ENCODE measurements around the gene EZH1.

Gene EZH1

GRCh38 chr17:42740699-42741098, 4.1 kb downstream of the EZH1 start:
- Histone ChIP-seq H3K9ac (no peak overlapping the region), H3K4me1 (ENCODE audit: low read depth, poor library complexity, severe bottlenecking) (peaks cover 48% of the 10 kb centered on the region), H2AFZ (ENCODE audit: low read depth) (no peak overlapping the region), H4K20me1 (ENCODE audit: insufficient read depth) (no peaks in the 10 kb centered on the region), H3K27me3 (ENCODE audit: insufficient read depth, low read depth) (no peaks in the 10 kb centered on the region), H3K27ac (no peak overlapping the region), H3K4me2 (peak overlapping the region; percentile 6; the same call in 1 of the 2 replicates), H3K79me2 (ENCODE audit: insufficient read depth, low read depth) (peaks cover 51% of the 10 kb centered on the region), H3K36me3 (ENCODE audit: insufficient read depth) (no peaks in the 10 kb centered on the region), H3K4me3 (IDR thresholded peaks at IDR 0.05; ENCODE audit: insufficient read depth, low read depth, low read length) (no peak overlapping the region)
- no peak for TF ChIP-seq CTCF (conservative IDR thresholded peaks at IDR 0.05; ENCODE audit: low read depth, low read length)

- no peak overlapping the region for H3K9ac ChIP-seq
- no peak overlapping the region for H2AFZ ChIP-seq (ENCODE audit: low read depth)
- no peak overlapping the region for H3K27ac ChIP-seq
- peaks cover 11% of the 10 kb centered on the region for H3K4me1 ChIP-seq (ENCODE audit: low read depth, poor library complexity, severe bottlenecking)
- 0 out of 2 replicates have a peak, but pooled peaks cover 10% of the 10 kb centered on the region for H3K36me3 ChIP-seq (ENCODE audit: insufficient read depth)
- H3K4me2 ChIP-seq: no peak overlapping the region
- no peak overlapping the region for H3K4me3 ChIP-seq (IDR thresholded peaks at IDR 0.05; ENCODE audit: insufficient read depth, low read depth, low read length)
- no peak for TF ChIP-seq CTCF (conservative IDR thresholded peaks at IDR 0.05; ENCODE audit: low read depth, low read length)
- H4K20me1 ChIP-seq (ENCODE audit: insufficient read depth): no peaks in the 10 kb centered on the region
- H3K79me2 ChIP-seq (ENCODE audit: insufficient read depth, low read depth): peaks cover 2% of the 10 kb centered on the region; the same call in 1 of the 2 replicates
- no peaks in the 10 kb centered on the region for H3K27me3 ChIP-seq (ENCODE audit: insufficient read depth, low read depth)
These were observed 19.7 kb downstream of the EZH1 start for GRCh38 chr17:42725143-42725542.

DNA sequence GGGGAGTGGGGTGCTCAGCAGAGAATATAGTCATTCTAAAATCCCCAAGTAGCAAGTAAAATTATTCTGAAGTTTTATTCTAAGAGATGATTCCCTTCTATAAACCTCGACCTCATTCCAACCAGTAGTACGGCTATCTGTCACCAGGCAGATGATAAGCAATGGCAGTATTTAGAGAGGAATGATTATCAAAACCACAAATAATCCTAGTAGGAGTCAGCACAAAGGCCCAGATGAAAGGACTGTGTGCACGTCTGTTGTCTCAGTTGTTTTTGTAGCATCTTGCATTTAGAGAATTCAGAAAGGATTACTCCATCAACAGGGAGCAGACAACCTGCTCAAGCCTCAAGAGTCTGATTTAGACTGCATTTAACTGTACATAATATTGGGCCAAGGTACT, 21.2 kb downstream of the EZH1 start:
- peaks cover 11% of the 10 kb centered on the region for H3K4me1 ChIP-seq (ENCODE audit: low read depth, poor library complexity, severe bottlenecking)
- H2AFZ ChIP-seq (ENCODE audit: low read depth): no peak overlapping the region
- H3K36me3 ChIP-seq (ENCODE audit: insufficient read depth): peaks cover 15% of the 10 kb centered on the region; the same call in 1 of the 2 replicates
- no peaks in the 10 kb centered on the region for H4K20me1 ChIP-seq (ENCODE audit: insufficient read depth)
- H3K4me3 ChIP-seq (IDR thresholded peaks at IDR 0.05; ENCODE audit: insufficient read depth, low read depth, low read length): no peak overlapping the region
- no peak for TF ChIP-seq CTCF (conservative IDR thresholded peaks at IDR 0.05; ENCODE audit: low read depth, low read length)
- no peak overlapping the region for H3K27ac ChIP-seq
- no peak overlapping the region for H3K9ac ChIP-seq
- H3K27me3 ChIP-seq (ENCODE audit: insufficient read depth, low read depth): no peaks in the 10 kb centered on the region
- peaks cover 4% of the 10 kb centered on the region; the same call in 1 of the 2 replicates for H3K79me2 ChIP-seq (ENCODE audit: insufficient read depth, low read depth)
- H3K4me2 ChIP-seq: no peak overlapping the region

DNA sequence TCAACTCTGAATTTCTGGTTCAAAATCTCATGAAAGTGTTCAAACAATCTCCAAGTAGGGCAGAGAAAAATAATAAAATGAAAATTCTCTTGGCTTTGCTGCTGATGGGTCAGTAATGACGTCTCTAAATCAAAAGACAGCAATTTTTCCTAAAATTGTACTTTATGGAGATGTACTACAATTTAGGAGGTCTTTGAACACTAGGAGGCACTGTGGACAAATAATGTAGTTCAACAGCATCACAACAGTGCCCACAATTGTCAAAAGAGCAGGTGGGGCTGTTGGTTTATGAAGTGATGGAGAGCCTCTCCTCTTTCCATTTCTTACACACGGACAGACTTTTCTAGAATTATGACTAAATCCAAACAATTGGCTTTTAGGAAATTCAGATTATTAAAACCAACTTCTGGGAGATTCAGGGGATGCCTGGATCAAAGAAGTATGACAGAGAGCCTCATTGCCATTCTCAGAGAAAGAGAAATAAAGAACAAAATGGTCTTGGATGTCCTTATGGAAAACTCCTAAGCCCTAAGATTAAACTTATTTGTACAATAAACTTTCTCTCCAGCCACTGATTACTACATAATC, 23.8 kb downstream of the EZH1 start:
- TF ChIP-seq CTCF (conservative IDR thresholded peaks at IDR 0.05; ENCODE audit: low read depth, low read length): peak; percentile 82
- Histone ChIP-seq H3K4me2 (no peak overlapping the region), H3K36me3 (ENCODE audit: insufficient read depth) (peaks cover 15% of the 10 kb centered on the region; the same call in 1 of the 2 replicates)

More for the DNA sequence above, 23.8 kb downstream of the EZH1 start:
- no peaks in the 10 kb centered on the region for H3K27me3 ChIP-seq (ENCODE audit: insufficient read depth, low read depth)
- no peak overlapping the region for H2AFZ ChIP-seq (ENCODE audit: low read depth)
- H3K27ac ChIP-seq: no peak overlapping the region
- no peaks in the 10 kb centered on the region for H4K20me1 ChIP-seq (ENCODE audit: insufficient read depth)
- H3K4me1 ChIP-seq (ENCODE audit: low read depth, poor library complexity, severe bottlenecking): peaks cover 11% of the 10 kb centered on the region
- peaks cover 4% of the 10 kb centered on the region; the same call in 1 of the 2 replicates for H3K79me2 ChIP-seq (ENCODE audit: insufficient read depth, low read depth)
- H3K4me3 ChIP-seq (IDR thresholded peaks at IDR 0.05; ENCODE audit: insufficient read depth, low read depth, low read length): no peak overlapping the region
- no peak overlapping the region for H3K9ac ChIP-seq
